ENCODE measurements around the gene TNS1.
A peak's percentile ranks its signal among the peaks of the same experiment; 100 is the strongest.

TNS1 gene

GRCh38 chr2:217929757-217930707, 72.8 kb downstream of the TNS1 start:
- Histone ChIP-seq H3K4me1 (ENCODE audit: control insufficient read depth, insufficient read depth, low read length) (peaks cover 51% of the 10 kb centered on the region), H3K9me3 (ENCODE audit: control insufficient read depth, low read length) (no peaks in the 10 kb centered on the region), H3K27me3 (ENCODE audit: control insufficient read depth, insufficient read depth, low read length) (no peaks in the 10 kb centered on the region), H3K36me3 (ENCODE audit: control insufficient read depth, insufficient read depth, low read length) (no peaks in the 10 kb centered on the region), H3K4me3 (ENCODE audit: low read length) (no peak overlapping the region), H3K9ac (ENCODE audit: low read length) (peak overlapping the region; percentile 52)

GRCh38 chr2:217929272-217929671, 73.5 kb downstream of the TNS1 start:
- no peak overlapping the region for H3K4me3 ChIP-seq (ENCODE audit: low read length)
- peak overlapping the region; percentile 42 for H3K9ac ChIP-seq (ENCODE audit: low read length)
- H3K27me3 ChIP-seq (ENCODE audit: control insufficient read depth, insufficient read depth, low read length), result no peaks in the 10 kb centered on the region
- H3K36me3 ChIP-seq (ENCODE audit: control insufficient read depth, insufficient read depth, low read length), result no peaks in the 10 kb centered on the region
- peaks cover 45% of the 10 kb centered on the region for H3K4me1 ChIP-seq (ENCODE audit: control insufficient read depth, insufficient read depth, low read length)
- H3K9me3 ChIP-seq (ENCODE audit: control insufficient read depth, low read length), result no peaks in the 10 kb centered on the region

GRCh38 chr2:217928324-217929181, 74.2 kb downstream of the TNS1 start:
- no peaks in the 10 kb centered on the region for H3K36me3 ChIP-seq (ENCODE audit: control insufficient read depth, insufficient read depth, low read length)
- peaks cover 41% of the 10 kb centered on the region for H3K4me1 ChIP-seq (ENCODE audit: control insufficient read depth, insufficient read depth, low read length)
- no peaks in the 10 kb centered on the region for H3K9me3 ChIP-seq (ENCODE audit: control insufficient read depth, low read length)
- H3K4me3 ChIP-seq (ENCODE audit: low read length), result no peak overlapping the region
- no peaks in the 10 kb centered on the region for H3K27me3 ChIP-seq (ENCODE audit: control insufficient read depth, insufficient read depth, low read length)
- H3K9ac ChIP-seq (ENCODE audit: low read length), result peak overlapping the region; percentile 42

- H3K9me3 ChIP-seq (ENCODE audit: control insufficient read depth, low read length), result no peaks in the 10 kb centered on the region
- H3K36me3 ChIP-seq (ENCODE audit: control insufficient read depth, insufficient read depth, low read length), result no peaks in the 10 kb centered on the region
- H3K4me3 ChIP-seq (ENCODE audit: low read length), result no peak overlapping the region
- H3K9ac ChIP-seq (ENCODE audit: low read length), result peak overlapping the region; percentile 42
- peaks cover 36% of the 10 kb centered on the region for H3K4me1 ChIP-seq (ENCODE audit: control insufficient read depth, insufficient read depth, low read length)
- no peaks in the 10 kb centered on the region for H3K27me3 ChIP-seq (ENCODE audit: control insufficient read depth, insufficient read depth, low read length)
Measured at GRCh38 chr2:217927601-217928323, 75.0 kb downstream of the TNS1 start.

DNA sequence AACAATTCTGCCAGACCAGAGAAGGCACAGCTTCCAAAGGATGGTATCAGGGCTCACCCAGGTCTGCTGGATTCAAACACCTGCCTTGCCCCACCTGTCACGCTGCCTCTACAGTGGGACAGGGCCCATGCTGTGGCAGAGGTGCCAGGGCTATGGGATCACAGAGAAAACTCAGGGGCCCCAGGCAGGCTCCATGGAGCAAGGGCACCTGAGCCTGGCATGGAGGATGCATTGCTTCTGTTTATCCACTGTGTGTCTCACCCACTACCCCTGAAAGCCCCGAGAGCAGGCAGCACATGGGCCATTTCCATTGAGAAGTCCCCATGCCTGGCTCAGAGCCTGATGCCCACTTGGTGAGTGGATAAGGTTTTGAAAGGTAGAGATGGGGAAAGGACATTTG, 76.0 kb downstream of the TNS1 start:
- Histone ChIP-seq H3K4me1 (ENCODE audit: control insufficient read depth, insufficient read depth, low read length) (peaks cover 43% of the 10 kb centered on the region), H3K9ac (ENCODE audit: low read length) (no peak overlapping the region), H3K9me3 (ENCODE audit: control insufficient read depth, low read length) (no peaks in the 10 kb centered on the region), H3K27me3 (ENCODE audit: control insufficient read depth, insufficient read depth, low read length) (no peaks in the 10 kb centered on the region), H3K4me3 (ENCODE audit: low read length) (no peak overlapping the region), H3K36me3 (ENCODE audit: control insufficient read depth, insufficient read depth, low read length) (no peaks in the 10 kb centered on the region)

DNA sequence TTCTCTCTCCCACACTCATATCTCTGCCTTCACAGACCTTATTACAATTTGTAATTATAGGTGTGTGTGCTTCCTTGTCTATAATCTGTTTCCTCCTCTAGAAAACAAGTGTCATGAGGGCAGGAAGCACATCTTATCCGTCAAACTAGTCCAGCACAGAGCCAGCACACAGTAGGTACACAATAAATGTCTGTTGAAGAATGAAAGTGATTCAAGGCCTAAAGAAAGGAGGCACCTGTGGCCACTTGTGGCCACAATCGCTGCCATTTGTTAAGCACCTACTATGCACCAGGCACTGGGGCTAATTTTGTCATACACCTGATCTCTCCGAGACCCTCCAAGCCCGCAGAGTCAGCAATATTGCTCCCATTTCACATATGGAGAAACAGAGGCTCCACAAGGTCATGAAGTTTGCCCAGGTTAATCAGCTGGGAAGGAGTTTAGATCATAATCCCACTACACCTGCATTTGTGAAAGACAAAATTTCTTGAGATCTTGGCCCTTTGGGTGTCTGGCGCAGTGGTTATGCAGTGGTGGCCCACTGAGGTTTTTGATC, 78.4 kb downstream of the TNS1 start:
- no peaks in the 10 kb centered on the region for H3K27me3 ChIP-seq (ENCODE audit: control insufficient read depth, insufficient read depth, low read length)
- H3K36me3 ChIP-seq (ENCODE audit: control insufficient read depth, insufficient read depth, low read length), result no peaks in the 10 kb centered on the region
- no peaks in the 10 kb centered on the region for H3K9me3 ChIP-seq (ENCODE audit: control insufficient read depth, low read length)
- H3K9ac ChIP-seq (ENCODE audit: low read length), result peak overlapping the region; percentile 32
- no peak overlapping the region for H3K4me3 ChIP-seq (ENCODE audit: low read length)
- H3K4me1 ChIP-seq (ENCODE audit: control insufficient read depth, insufficient read depth, low read length), result peaks cover 35% of the 10 kb centered on the region

DNA sequence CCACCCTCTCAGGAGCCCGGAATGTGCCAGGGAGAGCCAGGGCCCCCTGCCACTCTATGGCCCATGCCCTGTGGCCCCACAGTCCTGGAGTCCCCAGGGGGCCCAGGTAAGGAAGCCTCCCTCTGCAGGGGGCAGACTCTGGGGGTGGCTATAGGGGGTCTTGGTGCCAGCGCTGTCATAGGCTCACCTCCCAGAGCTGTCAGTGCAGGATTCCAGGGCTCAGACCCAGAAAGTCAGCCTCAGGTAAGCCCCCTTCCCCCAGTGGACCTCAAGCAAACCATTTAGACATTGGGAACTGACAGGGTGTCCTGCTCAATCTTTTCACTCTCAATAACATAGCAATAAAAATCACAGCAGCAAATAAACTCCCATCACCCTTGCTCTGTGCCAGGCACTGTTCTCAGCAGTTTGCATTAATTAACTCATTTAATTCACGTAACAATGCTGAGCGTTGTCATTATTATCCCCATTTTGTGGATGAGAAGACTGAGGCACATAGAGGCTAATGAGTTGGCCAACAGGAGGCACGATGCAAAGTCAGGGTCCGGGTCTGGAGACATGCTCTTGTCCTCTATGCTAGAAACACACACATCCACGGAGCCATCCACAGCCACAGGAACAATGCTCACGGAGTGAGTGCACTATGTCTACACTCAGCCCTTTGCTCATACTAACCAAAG, 79.6 kb downstream of the TNS1 start:
- Histone ChIP-seq H3K4me1 (ENCODE audit: control insufficient read depth, insufficient read depth, low read length) (peaks cover 29% of the 10 kb centered on the region), H3K27me3 (ENCODE audit: control insufficient read depth, insufficient read depth, low read length) (no peaks in the 10 kb centered on the region), H3K36me3 (ENCODE audit: control insufficient read depth, insufficient read depth, low read length) (no peaks in the 10 kb centered on the region), H3K9ac (ENCODE audit: low read length) (no peak overlapping the region), H3K9me3 (ENCODE audit: control insufficient read depth, low read length) (no peaks in the 10 kb centered on the region), H3K4me3 (ENCODE audit: low read length) (no peak overlapping the region)

- peaks cover 21% of the 10 kb centered on the region for H3K4me1 ChIP-seq (ENCODE audit: control insufficient read depth, insufficient read depth, low read length)
- no peaks in the 10 kb centered on the region for H3K9me3 ChIP-seq (ENCODE audit: control insufficient read depth, low read length)
- no peaks in the 10 kb centered on the region for H3K27me3 ChIP-seq (ENCODE audit: control insufficient read depth, insufficient read depth, low read length)
- H3K9ac ChIP-seq (ENCODE audit: low read length), result peak overlapping the region; percentile 28
- no peak overlapping the region for H3K4me3 ChIP-seq (ENCODE audit: low read length)
- H3K36me3 ChIP-seq (ENCODE audit: control insufficient read depth, insufficient read depth, low read length), result no peaks in the 10 kb centered on the region
Measured at GRCh38 chr2:217922101-217923006, 80.4 kb downstream of the TNS1 start.

- peaks cover 30% of the 10 kb centered on the region for H3K4me1 ChIP-seq (ENCODE audit: control insufficient read depth, insufficient read depth, low read length)
- H3K4me3 ChIP-seq (ENCODE audit: low read length), result no peak overlapping the region
- H3K9ac ChIP-seq (ENCODE audit: low read length), result no peak overlapping the region
Measured at GRCh38 chr2:217920879-217921603, 81.8 kb downstream of the TNS1 start.

DNA sequence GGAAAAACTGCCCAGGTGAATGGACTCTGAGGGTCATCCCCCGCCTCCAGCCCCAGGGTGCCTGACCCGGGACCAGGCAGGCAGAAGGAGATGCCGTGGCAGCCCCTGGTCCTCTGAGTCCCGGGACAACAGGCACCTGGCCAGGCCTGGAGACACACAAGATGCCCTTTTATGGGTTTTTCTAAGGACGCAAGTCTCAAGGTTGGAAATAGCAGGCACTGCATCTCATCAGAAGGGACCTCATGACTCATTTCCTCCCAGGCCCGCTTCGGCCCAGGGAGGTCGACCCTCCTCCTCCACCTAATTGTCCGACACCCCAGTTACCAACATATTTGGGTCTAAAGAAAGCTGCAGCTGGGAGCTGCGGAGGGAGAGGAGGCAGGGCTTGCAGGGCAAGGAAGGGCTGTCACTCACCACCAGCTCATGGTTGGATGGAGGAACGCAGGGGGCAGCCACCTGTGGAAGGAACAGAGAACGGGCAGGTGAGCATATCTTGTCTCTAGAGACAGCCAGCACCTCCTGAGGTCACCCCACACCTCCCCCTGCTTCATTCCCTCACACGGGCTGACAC, 82.9 kb downstream of the TNS1 start:
- no peak overlapping the region for H3K4me3 ChIP-seq (ENCODE audit: low read length)
- no peaks in the 10 kb centered on the region for H3K9me3 ChIP-seq (ENCODE audit: control insufficient read depth, low read length)
- no peak overlapping the region for H3K9ac ChIP-seq (ENCODE audit: low read length)
- H3K36me3 ChIP-seq (ENCODE audit: control insufficient read depth, insufficient read depth, low read length), result no peaks in the 10 kb centered on the region
- no peaks in the 10 kb centered on the region for H3K27me3 ChIP-seq (ENCODE audit: control insufficient read depth, insufficient read depth, low read length)
- peaks cover 30% of the 10 kb centered on the region for H3K4me1 ChIP-seq (ENCODE audit: control insufficient read depth, insufficient read depth, low read length)

More at GRCh38 chr2:217920879-217921603, 81.8 kb downstream of the TNS1 start:
- no peaks in the 10 kb centered on the region for H3K27me3 ChIP-seq (ENCODE audit: control insufficient read depth, insufficient read depth, low read length)
- H3K36me3 ChIP-seq (ENCODE audit: control insufficient read depth, insufficient read depth, low read length), result no peaks in the 10 kb centered on the region
- no peaks in the 10 kb centered on the region for H3K9me3 ChIP-seq (ENCODE audit: control insufficient read depth, low read length)

Data from mucosa of stomach (tissue), 1 donor.